Activated CD4-positive, alpha-beta T cell treated with anti-CD3 and anti-CD28 coated beads for 36 hours (primary cell): ENCODE data around the gene MT3. TPM values are rescaled to one million over a fixed set of nuclear protein-coding genes. Genes with fewer than 3 reads are reported as not detected.

ENCODE experiments used
- ATAC-seq: fragments of 200-7000 bp; cut with Tn5 transposase; one replicate; pipeline ENCODE4 v1.10.0; 2021; ENCODE audit warnings: mild to moderate bottlenecking, moderate library complexity
- CTCF ChIA-PET: fragments of 350-600 bp; sonication (Branson Sonifier 250); formaldehyde crosslinking; loops from one replicate; lab custom pipeline; 2021; ENCODE audit warnings: antibody characterized with exemption; lab: Charles Lee
- POLR2A ChIA-PET: fragments of 350-600 bp; sonication (Branson Sonifier 250); formaldehyde crosslinking; loops from one replicate; lab custom pipeline; 2021; ENCODE audit warnings: antibody characterized with exemption, inconsistent platforms; lab: Charles Lee
- DNase-seq: peaks from one replicate; pipeline ENCODE4 v3.0.0-alpha.2; 2020
- H3K27ac Mint-ChIP-seq: one replicate; pipeline ENCODE4 v1.8.0; 2021; ENCODE audit warnings: mixed read lengths
- H3K27me3 Mint-ChIP-seq: one replicate; pipeline ENCODE4 v1.8.0; 2021; ENCODE audit warnings: mixed read lengths
- H3K36me3 Mint-ChIP-seq: one replicate; pipeline ENCODE4 v1.8.0; 2021; ENCODE audit warnings: low read depth, mixed read lengths
- H3K4me1 Mint-ChIP-seq: one replicate; pipeline ENCODE4 v1.8.0; 2021; ENCODE audit warnings: mixed read lengths
- H3K4me3 Mint-ChIP-seq: one replicate; pipeline ENCODE4 v1.8.0; 2021; ENCODE audit warnings: mild to moderate bottlenecking, moderate library complexity, mixed read lengths
- H3K9me3 Mint-ChIP-seq: one replicate; pipeline ENCODE4 v1.8.0; 2021; ENCODE audit warnings: low read depth, mixed read lengths
- intact Hi-C, 2 experiments: fragments of 100-400 bp; cut with DNase I in 1 of 2; cut with micrococcal nuclease in 1 of 2; formaldehyde crosslinking; loops; one replicate each; pipeline versions ENCODE4 v1.14.2 to v1.15.1; 2022 to 2024; cut with DNase I, micrococcal nuclease
- total RNA-seq, 2 experiments: library from RNA; stranded (reverse); gene quantifications; one replicate each; pipeline ENCODE4 v1.2.3, GENCODE V29; 2021

MT3 gene
- total RNA-seq, 2 experiments from 2014 or later = 10.6 to 27.0 TPM

DNA sequence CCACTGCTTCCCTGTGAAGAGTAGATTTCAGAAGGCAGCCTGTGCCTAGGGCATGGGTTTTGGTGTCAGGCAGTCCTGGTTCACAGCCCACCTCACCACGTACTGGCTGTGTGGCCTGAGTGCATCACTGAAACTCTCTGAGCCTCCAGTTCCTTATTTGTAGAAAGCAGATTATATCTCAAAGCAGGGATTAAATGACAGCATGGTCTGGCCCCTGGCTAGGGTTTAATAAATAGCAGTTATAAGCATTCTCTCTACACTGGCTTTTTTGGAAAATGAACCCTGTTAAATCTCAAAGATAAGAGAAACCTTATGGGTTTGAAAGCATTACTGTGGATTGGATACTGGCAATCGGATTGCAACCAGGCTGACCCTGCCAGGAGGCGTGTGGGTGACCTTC, 40.2 kb downstream of the MT3 start:
- H3K36me3 Mint-ChIP-seq = no peaks in the 10 kb centered on the region
- H3K27ac Mint-ChIP-seq = no peak overlapping the region
- CTCF ChIA-PET = interaction anchor here (1.2 to 1.8 kb wide), 4 partner anchors 12 to 32 kb away, joined by 4 to 8 read pairs (median 4); no protein-coding TSS in a partner anchor
- H3K9me3 Mint-ChIP-seq = no peaks in the 10 kb centered on the region
- H3K4me1 Mint-ChIP-seq = peaks cover 21% of the 10 kb centered on the region
- ATAC-seq (no peak), DNase-seq (no peak)
- H3K4me3 Mint-ChIP-seq = no peak overlapping the region
- POLR2A ChIA-PET = no interaction called here
- intact Hi-C loops = no loop called here
- H3K27me3 Mint-ChIP-seq = peaks cover 55% of the 10 kb centered on the region

DNA sequence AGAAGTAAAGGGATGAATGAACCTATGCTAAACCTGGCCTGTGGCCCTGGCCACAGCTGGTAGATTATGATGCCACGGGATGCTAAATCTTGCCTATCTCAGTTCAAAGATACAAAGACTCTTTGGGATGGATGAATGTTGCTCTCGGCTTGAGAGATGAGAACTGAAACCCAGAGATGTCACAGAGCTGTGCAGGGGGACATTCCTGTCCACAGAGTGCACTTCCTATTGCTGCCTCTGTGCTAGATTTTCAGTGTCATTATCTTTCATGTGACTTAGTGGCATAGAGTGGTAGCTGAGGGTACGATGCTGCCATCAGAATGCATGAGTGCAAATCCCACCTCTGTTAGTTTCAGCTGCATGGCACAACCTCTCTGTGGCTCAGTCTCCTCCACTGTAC, 40.8 kb downstream of the MT3 start:
- POLR2A ChIA-PET = no interaction called here
- intact Hi-C loops = no loop called here
- CTCF ChIA-PET = interaction anchor here (1.2 to 1.8 kb wide), 4 partner anchors 11 to 31 kb away, joined by 4 to 8 read pairs (median 4); no protein-coding TSS in a partner anchor
- ATAC-seq (peak; percentile 48), DNase-seq (no peak)
- Mint-ChIP-seq H3K27me3 (peaks cover 57% of the 10 kb centered on the region), H3K4me1 (peaks cover 21% of the 10 kb centered on the region), H3K27ac (no peak overlapping the region), H3K4me3 (no peak overlapping the region), H3K9me3 (no peaks in the 10 kb centered on the region), H3K36me3 (no peaks in the 10 kb centered on the region)

DNA sequence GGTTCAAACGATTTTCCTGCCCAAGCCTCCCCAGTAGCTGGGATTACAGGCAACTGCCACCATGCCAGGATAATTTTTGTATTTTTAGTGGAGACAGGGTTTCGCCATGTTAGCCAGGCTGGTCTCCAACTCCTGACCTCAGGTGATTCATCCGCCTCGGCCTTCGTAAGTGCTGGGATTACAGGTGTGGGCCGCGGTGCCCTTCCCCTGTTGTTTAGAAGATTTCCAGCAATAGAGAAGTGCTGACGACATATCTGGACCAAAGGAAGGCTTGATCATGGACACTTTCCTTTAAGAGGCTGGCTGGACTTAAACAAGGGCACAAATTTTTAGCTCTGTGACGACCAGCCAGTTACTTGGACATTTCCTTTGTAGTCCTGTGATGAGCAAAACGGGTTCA, 41.9 kb downstream of the MT3 start:
- Mint-ChIP-seq H3K4me3 (no peak overlapping the region), H3K36me3 (no peaks in the 10 kb centered on the region)
- CTCF ChIA-PET = interaction anchor here (0.9 to 1.8 kb wide), 5 partner anchors 10 to 30 kb away, joined by 3 to 8 read pairs (median 3); no protein-coding TSS in a partner anchor

DNA sequence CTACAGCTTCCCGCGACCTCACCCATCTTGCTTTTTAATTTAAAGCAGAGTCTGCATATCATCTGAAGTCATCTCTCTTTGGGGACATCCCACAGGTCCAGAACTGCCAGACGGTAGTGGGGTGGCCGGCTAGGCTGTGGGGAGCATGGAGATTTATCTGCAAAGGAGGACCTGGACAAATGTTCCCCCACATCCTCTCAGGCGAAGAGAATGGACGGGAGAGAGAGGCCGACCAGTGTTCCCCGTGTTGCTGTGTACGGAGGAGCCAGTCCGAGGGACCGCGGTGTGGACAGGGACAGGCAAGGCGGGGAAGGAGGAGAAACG, 42.5 kb downstream of the MT3 start:
- Mint-ChIP-seq H3K4me3 (peak overlapping the region; percentile 37), H3K27me3 (peaks cover 59% of the 10 kb centered on the region), H3K36me3 (no peaks in the 10 kb centered on the region), H3K9me3 (no peaks in the 10 kb centered on the region), H3K4me1 (peaks cover 18% of the 10 kb centered on the region), H3K27ac (no peak overlapping the region)
- intact Hi-C loops = no loop called here
- ATAC-seq (no peak), DNase-seq (no peak)
- ChIA-PET CTCF (interaction anchor here (0.9 to 1.2 kb wide), 2 partner anchors 11 to 26 kb away, joined by 3 read pairs; no protein-coding TSS in a partner anchor), POLR2A (no interaction called here)

More for the DNA sequence above, 41.9 kb downstream of the MT3 start:
- no peak for ATAC-seq
- intact Hi-C loops = no loop called here
- Mint-ChIP-seq H3K27me3 (peaks cover 56% of the 10 kb centered on the region), H3K4me1 (peaks cover 20% of the 10 kb centered on the region), H3K9me3 (no peaks in the 10 kb centered on the region), H3K27ac (no peak overlapping the region)
- POLR2A ChIA-PET = no interaction called here
- no peak for DNase-seq

DNA sequence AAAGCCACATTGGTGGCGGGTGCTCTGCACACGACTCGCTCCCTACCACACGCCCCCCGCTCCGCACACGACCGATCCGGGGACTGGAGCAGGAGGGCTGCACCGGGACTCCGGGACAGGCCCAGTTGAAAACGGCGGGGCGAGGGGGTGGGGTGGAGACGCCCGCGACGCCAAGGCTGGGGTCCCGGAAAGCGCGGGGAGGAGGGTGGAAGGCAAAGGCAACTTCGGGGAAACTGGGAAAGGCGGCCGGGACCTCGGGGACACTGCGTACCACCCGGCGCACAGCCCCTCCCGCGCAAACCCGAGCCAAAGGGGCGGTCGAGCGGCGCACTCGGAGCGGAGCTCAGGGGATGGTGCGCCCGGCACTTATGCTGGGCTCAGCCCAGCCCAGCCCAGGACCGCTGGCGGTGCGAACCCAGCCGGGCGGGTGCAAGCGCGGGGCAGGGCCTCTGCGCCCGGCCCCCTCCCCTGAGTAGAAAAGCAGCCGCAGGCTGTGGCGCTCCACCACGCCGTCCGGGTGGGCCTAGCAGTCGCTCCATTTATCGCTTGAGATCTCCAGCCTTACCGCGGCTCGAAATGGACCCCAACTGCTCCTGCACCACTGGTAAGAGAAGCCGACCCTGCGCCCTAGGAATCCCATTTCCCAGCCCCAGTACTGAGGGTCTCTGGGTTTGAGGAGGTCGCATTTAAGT, 43.0 kb downstream of the MT3 start, which contains the start of gene MT1M:
Gene MT1M (plus strand): TSS at position 504 of the 692 bp plus-strand sequence. CDS start 73 bp downstream, at position 577.
- Mint-ChIP-seq H3K4me1 (peaks cover 18% of the 10 kb centered on the region), H3K36me3 (no peaks in the 10 kb centered on the region), H3K27me3 (peaks cover 60% of the 10 kb centered on the region), H3K9me3 (no peaks in the 10 kb centered on the region), H3K27ac (no peak within 1 kb of the TSS), H3K4me3 (peak within 1 kb of the TSS; percentile 52)
- ChIA-PET POLR2A (no interaction called here), CTCF (interaction anchor here (1.2 kb wide), 1 partner anchor 27 kb away, joined by 3 read pairs; no protein-coding TSS in a partner anchor)
- ATAC-seq (no peak), DNase-seq (peak; percentile 22)
- intact Hi-C loops = no loop called here

DNA sequence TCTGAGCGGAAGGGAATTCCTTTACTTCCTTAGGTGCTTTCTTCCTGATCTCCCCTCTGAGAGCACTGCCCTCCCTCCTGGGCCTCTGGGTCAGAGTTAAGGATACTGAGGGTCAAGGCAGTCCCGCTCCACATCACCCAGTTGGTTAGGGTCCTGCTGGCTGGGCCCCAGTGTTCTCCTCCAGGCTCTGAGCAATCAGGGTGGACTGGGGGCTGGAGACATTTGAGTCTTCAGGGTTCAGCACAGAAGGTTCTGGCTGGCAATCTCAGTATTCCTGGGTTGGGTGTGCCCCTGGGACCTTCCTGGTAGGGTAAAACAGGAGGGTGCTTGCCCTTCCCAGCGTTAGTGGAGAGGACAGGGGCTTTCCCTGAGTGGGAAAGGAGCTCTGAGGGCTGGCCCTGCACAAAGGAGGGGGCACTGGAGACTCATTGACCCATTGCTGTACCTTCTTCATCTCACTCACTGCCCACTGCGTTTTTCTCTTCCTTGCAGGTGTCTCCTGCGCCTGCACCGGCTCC, 43.6 kb downstream of the MT3 start:
- ATAC-seq (no peak), DNase-seq (no peak)
- H3K36me3 Mint-ChIP-seq = no peaks in the 10 kb centered on the region
- peaks cover 21% of the 10 kb centered on the region for H3K4me1 Mint-ChIP-seq
- no peak overlapping the region for H3K27ac Mint-ChIP-seq
- peaks cover 66% of the 10 kb centered on the region for H3K27me3 Mint-ChIP-seq
- intact Hi-C loops = no loop called here
- H3K9me3 Mint-ChIP-seq = no peaks in the 10 kb centered on the region
- POLR2A ChIA-PET = no interaction called here
- H3K4me3 Mint-ChIP-seq = peak overlapping the region; percentile 52
- CTCF ChIA-PET = no interaction called here

DNA sequence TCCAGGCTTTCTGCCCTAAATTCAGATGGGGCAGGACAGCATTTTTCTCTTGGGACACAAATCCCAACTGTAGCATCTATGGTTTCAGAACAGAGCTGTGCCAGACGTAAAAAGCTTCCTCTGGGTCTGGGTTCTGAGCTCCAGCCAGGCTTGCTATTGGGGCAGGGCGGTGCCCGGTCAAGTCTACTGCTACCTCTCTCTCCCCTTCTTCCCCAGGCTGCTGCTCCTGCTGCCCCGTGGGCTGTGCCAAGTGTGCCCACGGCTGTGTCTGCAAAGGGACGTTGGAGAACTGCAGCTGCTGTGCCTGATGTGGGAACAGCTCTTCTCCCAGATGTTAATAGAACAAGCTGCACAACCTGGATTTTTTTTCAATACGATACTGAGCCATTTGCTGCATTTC, 44.2 kb downstream of the MT3 start:
- ChIA-PET CTCF (no interaction called here), POLR2A (no interaction called here)
- no peak for DNase-seq
- Mint-ChIP-seq H3K27me3 (peaks cover 69% of the 10 kb centered on the region), H3K4me1 (peaks cover 24% of the 10 kb centered on the region), H3K27ac (no peak overlapping the region), H3K4me3 (no peak overlapping the region), H3K36me3 (no peaks in the 10 kb centered on the region), H3K9me3 (no peaks in the 10 kb centered on the region)
- no peak for ATAC-seq
- intact Hi-C loops = no loop called here

DNA sequence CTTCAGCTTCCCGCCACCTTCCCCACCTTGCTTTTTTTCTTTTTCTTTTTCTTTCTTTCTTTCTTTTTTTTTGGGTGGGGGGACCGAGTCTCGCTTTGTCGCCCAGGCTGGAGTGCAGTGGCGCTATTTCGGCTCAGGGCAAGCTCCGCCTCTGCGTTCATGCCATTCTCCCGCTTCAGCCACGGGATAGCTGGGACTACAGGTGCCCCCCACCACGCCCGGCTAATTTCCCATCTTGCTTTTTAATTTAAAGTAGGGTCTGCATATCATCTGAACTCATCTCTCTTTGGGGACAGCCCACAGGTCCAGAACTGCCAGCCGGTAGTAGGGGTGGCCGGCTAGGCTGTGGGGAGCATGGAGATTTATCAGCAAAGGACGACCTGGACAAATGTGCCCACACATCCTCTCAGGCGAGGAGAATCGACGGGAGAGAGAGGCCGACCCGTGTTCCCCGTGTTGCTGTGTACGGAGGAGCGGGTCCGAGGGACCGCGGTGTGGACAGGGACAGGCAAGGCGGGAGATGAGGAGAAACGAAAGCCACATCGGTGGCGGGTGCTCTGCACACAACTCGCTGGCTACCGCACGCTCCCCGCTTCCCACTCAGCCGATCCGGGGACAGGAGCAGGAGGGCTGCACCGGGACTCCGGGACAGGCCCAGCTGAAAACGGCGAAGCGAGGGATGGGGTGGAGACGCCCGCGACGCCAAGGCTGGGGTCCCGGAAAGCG, 45.5 kb downstream of the MT3 start:
- H3K4me1 Mint-ChIP-seq = peaks cover 24% of the 10 kb centered on the region
- DNase-seq (no peak), ATAC-seq (no peak)
- intact Hi-C loops = no loop called here
- ChIA-PET POLR2A (interaction anchor here (0.7 kb wide), 1 partner anchor 9 kb away, joined by 4 read pairs; the partner anchor contains the start of gene MT1E), CTCF (interaction anchor here (1.0 kb wide), 1 partner anchor 13 kb away, joined by 3 read pairs; no protein-coding TSS in a partner anchor)
- H3K9me3 Mint-ChIP-seq = no peaks in the 10 kb centered on the region
- peak overlapping the region; percentile 55 for H3K4me3 Mint-ChIP-seq
- no peak overlapping the region for H3K27ac Mint-ChIP-seq
- H3K36me3 Mint-ChIP-seq = no peaks in the 10 kb centered on the region
- H3K27me3 Mint-ChIP-seq = peaks cover 80% of the 10 kb centered on the region

DNA sequence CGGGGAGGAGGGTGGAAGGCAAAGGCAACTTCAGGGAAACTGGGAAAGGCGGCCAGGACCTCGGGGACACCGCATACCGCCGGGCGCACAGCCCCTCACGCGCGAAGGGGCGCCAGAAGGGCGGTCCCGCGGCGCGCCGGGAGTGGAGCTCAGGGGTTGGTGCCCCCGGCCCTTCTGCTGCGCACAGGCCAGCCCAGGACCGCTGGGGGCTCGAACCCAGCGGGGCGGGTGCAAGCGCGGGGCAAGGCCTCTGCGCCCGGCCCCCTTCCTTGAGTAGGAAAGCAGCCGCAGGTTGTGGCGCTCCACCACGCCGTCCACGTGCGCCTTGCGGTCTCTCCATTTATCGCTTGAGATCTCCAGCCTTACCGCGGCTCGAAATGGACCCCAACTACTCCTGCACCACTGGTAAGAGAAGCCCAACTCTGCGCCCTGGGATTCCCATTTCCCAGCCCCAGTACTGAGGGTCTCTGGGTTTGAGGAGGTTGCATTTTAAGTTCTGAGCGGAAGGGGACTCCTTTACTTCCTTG, 46.2 kb downstream of the MT3 start:
- no peaks in the 10 kb centered on the region for H3K36me3 Mint-ChIP-seq
- ATAC-seq (no peak), DNase-seq (peak; percentile 44)
- peak overlapping the region; percentile 55 for H3K4me3 Mint-ChIP-seq
- H3K27ac Mint-ChIP-seq = no peak overlapping the region
- intact Hi-C loops = no loop called here
- H3K4me1 Mint-ChIP-seq = peaks cover 24% of the 10 kb centered on the region
- POLR2A ChIA-PET = no interaction called here
- no peaks in the 10 kb centered on the region for H3K9me3 Mint-ChIP-seq
- H3K27me3 Mint-ChIP-seq = peaks cover 82% of the 10 kb centered on the region
- CTCF ChIA-PET = no interaction called here

DNA sequence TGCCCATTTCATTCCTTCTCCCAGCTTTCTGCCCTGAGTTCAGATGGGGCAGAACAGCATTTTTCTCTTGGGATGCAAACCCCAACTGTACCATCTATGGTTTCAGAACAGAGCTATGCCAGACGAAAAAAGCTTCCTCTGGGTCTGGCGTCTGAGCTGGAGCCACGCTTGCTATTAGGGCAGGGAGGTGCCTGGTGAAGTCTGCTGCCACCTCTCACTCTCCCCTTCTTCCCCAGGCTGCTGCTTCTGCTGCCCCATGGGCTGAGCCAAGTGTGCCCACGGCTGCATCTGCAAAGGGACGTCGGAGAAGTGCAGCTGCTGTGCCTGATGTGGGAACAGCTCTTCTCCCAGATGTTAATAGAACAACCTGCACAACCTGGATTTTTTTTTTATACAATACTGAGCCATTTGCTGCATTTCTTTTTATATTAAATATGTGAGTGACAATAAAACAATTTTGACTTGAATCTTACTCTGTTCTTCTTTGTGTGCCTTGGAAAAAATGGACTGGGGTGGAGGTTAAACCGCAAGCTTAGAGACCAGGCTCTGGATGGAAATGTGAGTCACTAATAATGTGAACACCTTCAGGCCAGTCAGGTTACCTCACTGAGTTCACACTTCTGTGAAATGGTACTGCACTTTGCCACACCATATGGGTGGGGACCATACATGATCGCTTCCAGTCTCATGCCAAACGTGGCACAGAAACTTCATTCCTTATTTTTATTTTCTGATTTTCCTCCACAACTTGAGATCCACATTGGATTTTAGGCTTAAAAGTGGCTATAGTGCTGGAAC, 47.5 kb downstream of the MT3 start:
- ATAC-seq (no peak), DNase-seq (no peak)
- POLR2A ChIA-PET = interaction anchor here (0.6 kb wide), 1 partner anchor 14 kb away, joined by 3 read pairs; no protein-coding TSS in a partner anchor
- peaks cover 22% of the 10 kb centered on the region for H3K4me1 Mint-ChIP-seq
- no peak overlapping the region for H3K4me3 Mint-ChIP-seq
- H3K27me3 Mint-ChIP-seq = peaks cover 79% of the 10 kb centered on the region
- no peak overlapping the region for H3K27ac Mint-ChIP-seq
- CTCF ChIA-PET = no interaction called here
- intact Hi-C loops = no loop called here
- no peaks in the 10 kb centered on the region for H3K9me3 Mint-ChIP-seq
- no peaks in the 10 kb centered on the region for H3K36me3 Mint-ChIP-seq
